ENCODE results near the gene CCNL2.

DNA sequence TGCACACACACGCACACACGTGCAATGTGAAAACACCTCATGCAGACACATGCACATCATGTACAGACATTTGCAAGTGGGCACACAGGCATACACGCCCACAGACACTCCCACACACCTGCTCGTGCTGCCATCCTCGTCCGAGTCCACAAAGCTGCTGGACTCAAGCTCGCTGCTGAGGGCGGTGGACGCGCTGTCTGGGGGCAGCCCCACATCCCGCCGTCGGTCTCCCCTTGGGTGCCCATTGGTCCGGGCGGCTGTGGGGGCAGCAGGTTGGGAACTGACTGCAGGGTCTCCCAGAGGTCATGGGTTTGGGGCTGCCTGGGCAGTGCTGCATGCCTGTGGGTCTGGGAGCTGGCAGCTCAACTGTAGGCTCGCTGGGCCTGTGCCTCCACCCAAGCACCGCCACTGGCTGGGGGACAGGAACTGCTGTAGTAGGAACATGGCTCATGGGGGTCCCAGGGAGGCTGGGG lies 57.5 kb downstream of the CCNL2 start:
- TF ChIP-seq, protein P1, sequence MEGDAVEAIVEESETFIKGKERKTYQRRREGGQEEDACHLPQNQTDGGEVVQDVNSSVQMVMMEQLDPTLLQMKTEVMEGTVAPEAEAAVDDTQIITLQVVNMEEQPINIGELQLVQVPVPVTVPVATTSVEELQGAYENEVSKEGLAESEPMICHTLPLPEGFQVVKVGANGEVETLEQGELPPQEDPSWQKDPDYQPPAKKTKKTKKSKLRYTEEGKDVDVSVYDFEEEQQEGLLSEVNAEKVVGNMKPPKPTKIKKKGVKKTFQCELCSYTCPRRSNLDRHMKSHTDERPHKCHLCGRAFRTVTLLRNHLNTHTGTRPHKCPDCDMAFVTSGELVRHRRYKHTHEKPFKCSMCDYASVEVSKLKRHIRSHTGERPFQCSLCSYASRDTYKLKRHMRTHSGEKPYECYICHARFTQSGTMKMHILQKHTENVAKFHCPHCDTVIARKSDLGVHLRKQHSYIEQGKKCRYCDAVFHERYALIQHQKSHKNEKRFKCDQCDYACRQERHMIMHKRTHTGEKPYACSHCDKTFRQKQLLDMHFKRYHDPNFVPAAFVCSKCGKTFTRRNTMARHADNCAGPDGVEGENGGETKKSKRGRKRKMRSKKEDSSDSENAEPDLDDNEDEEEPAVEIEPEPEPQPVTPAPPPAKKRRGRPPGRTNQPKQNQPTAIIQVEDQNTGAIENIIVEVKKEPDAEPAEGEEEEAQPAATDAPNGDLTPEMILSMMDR (IDR thresholded peaks at IDR 0.05), result no peak
- no peak for TF ChIP-seq EP300 (IDR thresholded peaks at IDR 0.05)
